ENCODE measurements around the gene IFT74.
A peak's percentile ranks its signal among the peaks of the same experiment; 100 is the strongest.

Gene IFT74

GRCh38 chr9:26954050-26954508 lies 2.1 kb upstream of the IFT74 start:
- peaks cover 7% of the 10 kb centered on the region for H3K36me3 Mint-ChIP-seq (ENCODE audit: low read depth)
- no peaks in the 10 kb centered on the region for H3K27me3 Mint-ChIP-seq (ENCODE audit: low read depth)
- peaks cover 10% of the 10 kb centered on the region for H3K4me1 Mint-ChIP-seq
- H3K27ac Mint-ChIP-seq: peak overlapping the region in 2 of 3 experiments; percentile 78 to 100
- no peaks in the 10 kb centered on the region for H3K9me3 Mint-ChIP-seq
- TF ChIP-seq, protein P1, sequence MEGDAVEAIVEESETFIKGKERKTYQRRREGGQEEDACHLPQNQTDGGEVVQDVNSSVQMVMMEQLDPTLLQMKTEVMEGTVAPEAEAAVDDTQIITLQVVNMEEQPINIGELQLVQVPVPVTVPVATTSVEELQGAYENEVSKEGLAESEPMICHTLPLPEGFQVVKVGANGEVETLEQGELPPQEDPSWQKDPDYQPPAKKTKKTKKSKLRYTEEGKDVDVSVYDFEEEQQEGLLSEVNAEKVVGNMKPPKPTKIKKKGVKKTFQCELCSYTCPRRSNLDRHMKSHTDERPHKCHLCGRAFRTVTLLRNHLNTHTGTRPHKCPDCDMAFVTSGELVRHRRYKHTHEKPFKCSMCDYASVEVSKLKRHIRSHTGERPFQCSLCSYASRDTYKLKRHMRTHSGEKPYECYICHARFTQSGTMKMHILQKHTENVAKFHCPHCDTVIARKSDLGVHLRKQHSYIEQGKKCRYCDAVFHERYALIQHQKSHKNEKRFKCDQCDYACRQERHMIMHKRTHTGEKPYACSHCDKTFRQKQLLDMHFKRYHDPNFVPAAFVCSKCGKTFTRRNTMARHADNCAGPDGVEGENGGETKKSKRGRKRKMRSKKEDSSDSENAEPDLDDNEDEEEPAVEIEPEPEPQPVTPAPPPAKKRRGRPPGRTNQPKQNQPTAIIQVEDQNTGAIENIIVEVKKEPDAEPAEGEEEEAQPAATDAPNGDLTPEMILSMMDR (IDR thresholded peaks at IDR 0.05; ENCODE audit: unreplicated experiment in 3 of 3): no peak
- peak overlapping the region; percentile 45 to 73 (median 71) for H3K4me3 Mint-ChIP-seq

GRCh38 chr9:26955222-26955903 lies 849 bp upstream of the IFT74 start:
- Mint-ChIP-seq H3K4me3 (peak overlapping the region; percentile 93 to 98 (median 96)), H3K36me3 (ENCODE audit: low read depth) (peaks cover 7% of the 10 kb centered on the region), H3K4me1 (peaks cover 10% of the 10 kb centered on the region), H3K9me3 (no peaks in the 10 kb centered on the region), H3K27me3 (ENCODE audit: low read depth) (no peaks in the 10 kb centered on the region), H3K27ac (peak overlapping the region; percentile 99 to 100 (median 100))
- TF ChIP-seq, protein P1 (IDR thresholded peaks at IDR 0.05; ENCODE audit: unreplicated experiment in 3 of 3): no peak

- peak overlapping the region; percentile 99 to 100 (median 100) for H3K27ac Mint-ChIP-seq
- peaks cover 10% of the 10 kb centered on the region for H3K4me1 Mint-ChIP-seq
- H3K36me3 Mint-ChIP-seq (ENCODE audit: low read depth): peaks cover 13% of the 10 kb centered on the region
- no peaks in the 10 kb centered on the region for H3K9me3 Mint-ChIP-seq
- TF ChIP-seq, protein P1 (IDR thresholded peaks at IDR 0.05; ENCODE audit: unreplicated experiment in 3 of 3): no peak
- H3K27me3 Mint-ChIP-seq (ENCODE audit: low read depth): no peaks in the 10 kb centered on the region
- peak overlapping the region; percentile 93 to 98 (median 96) for H3K4me3 Mint-ChIP-seq
These were observed 635 bp downstream of the IFT74 start for GRCh38 chr9:26956860-26957233.

- H3K4me1 Mint-ChIP-seq: peaks cover 18% of the 10 kb centered on the region
- H3K27me3 Mint-ChIP-seq (ENCODE audit: low read depth): no peaks in the 10 kb centered on the region
- H3K4me3 Mint-ChIP-seq: no peak overlapping the region
- peaks cover 68% of the 10 kb centered on the region for H3K36me3 Mint-ChIP-seq (ENCODE audit: low read depth)
- H3K27ac Mint-ChIP-seq: no peak overlapping the region
- TF ChIP-seq, protein P1 (IDR thresholded peaks at IDR 0.05; ENCODE audit: unreplicated experiment in 3 of 3): no peak
- H3K9me3 Mint-ChIP-seq: peaks cover 19% of the 10 kb centered on the region
These were observed 15.5 kb downstream of the IFT74 start for GRCh38 chr9:26971721-26972120.

GRCh38 chr9:26973989-26974388 lies 17.8 kb downstream of the IFT74 start:
- Mint-ChIP-seq H3K9me3 (peaks cover 6% of the 10 kb centered on the region), H3K27me3 (ENCODE audit: low read depth) (no peaks in the 10 kb centered on the region), H3K4me1 (peaks cover 19% of the 10 kb centered on the region), H3K27ac (no peak overlapping the region), H3K36me3 (ENCODE audit: low read depth) (peaks cover 48% of the 10 kb centered on the region), H3K4me3 (no peak overlapping the region)
- TF ChIP-seq, protein P1 (IDR thresholded peaks at IDR 0.05; ENCODE audit: unreplicated experiment in 3 of 3): no peak

DNA sequence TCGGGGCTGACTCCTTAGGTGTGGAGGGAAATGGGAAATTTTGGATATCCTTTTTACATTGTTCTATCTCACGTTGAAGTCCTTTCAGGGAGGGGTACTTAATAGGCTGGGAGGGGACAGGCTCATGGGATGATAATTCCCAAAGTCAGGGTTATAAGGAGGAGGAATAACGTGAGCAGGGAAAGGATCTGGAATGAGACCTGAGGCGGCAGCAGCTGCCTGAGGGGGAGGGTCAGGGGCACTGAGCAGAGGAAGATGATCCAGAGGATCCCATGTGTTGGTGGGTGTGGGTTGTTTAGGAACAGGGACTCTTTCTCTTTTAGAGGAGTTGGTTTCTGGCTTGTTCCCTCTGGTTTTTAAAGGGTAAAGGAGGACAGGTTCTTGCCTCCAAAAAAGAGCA lies 18.7 kb downstream of the IFT74 start:
- Mint-ChIP-seq H3K9me3 (peaks cover under 1% of the 10 kb centered on the region), H3K4me3 (no peak overlapping the region), H3K27me3 (ENCODE audit: low read depth) (no peaks in the 10 kb centered on the region), H3K27ac (no peak overlapping the region), H3K4me1 (peaks cover 19% of the 10 kb centered on the region), H3K36me3 (ENCODE audit: low read depth) (peaks cover 38% of the 10 kb centered on the region)
- TF ChIP-seq, protein P1 (IDR thresholded peaks at IDR 0.05; ENCODE audit: unreplicated experiment in 3 of 3): no peak
